Right lobe of liver (tissue), 6 donors: Measurements from ENCODE around the gene EPN3. TPM values are rescaled to one million over a fixed set of nuclear protein-coding genes. Genes with fewer than 3 reads are reported as not detected.

Experiments
- ATAC-seq, 4 donors: fragments of 200-7000 bp; cut with Tn5 transposase; one replicate each; pipeline ENCODE4 v1.9.1; 2020; ENCODE audit warnings: mild to moderate bottlenecking in 4 of 4, moderate library complexity in 4 of 4
- DNase-seq, 3 donors: peaks; one replicate each; pipeline ENCODE4 v3.0.0-alpha.2; 2020
- H3K27ac ChIP-seq, 3 donors: fragments of 200-600 bp; one replicate each; pipeline ENCODE4 v1.8.0; 2022
- H3K27me3 ChIP-seq, 2 donors: fragments of 200-600 bp; one replicate each; pipeline ENCODE4 v1.8.0; 2022
- H3K36me3 ChIP-seq, 4 donors: fragments of 200-600 bp; sonication (generic) in 1 of 4; one replicate each; pipeline versions ENCODE4 v1.5.1 to v1.8.0; 2017 to 2022; ENCODE audit warnings: control low read depth in 1 of 4
- H3K4me1 ChIP-seq, 4 donors: fragments of 200-600 bp; sonication (generic) in 1 of 4; one replicate each; pipeline versions ENCODE4 v1.5.1 to v1.8.0; 2017 to 2022; ENCODE audit warnings: control low read depth in 1 of 4
- H3K4me3 ChIP-seq, 3 donors: fragments of 200-600 bp; one replicate each; pipeline ENCODE4 v1.8.0; 2022
- H3K9me3 ChIP-seq, 4 donors: fragments of 200-600 bp; sonication (generic) in 1 of 4; one replicate each; pipeline versions ENCODE4 v1.5.1 to v1.8.0; 2017 to 2022; ENCODE audit warnings: control low read depth in 1 of 4
- CTCF ChIP-seq, 4 donors: fragments of 200-600 bp in 3 of 4; fragments of 450-650 bp in 1 of 4; IDR thresholded peaks; one replicate each; pipeline versions ENCODE4 v1.5.1 to v1.8.0; 2016 to 2022; ENCODE audit warnings: antibody characterized with exemption in 4 of 4, mild to moderate bottlenecking in 2 of 4
- POLR2A ChIP-seq: fragments of 450-650 bp; IDR thresholded peaks from one replicate; pipeline ENCODE4 v1.6.1; 2017; ENCODE audit warnings: antibody characterized with exemption, mild to moderate bottlenecking
- WGBS: methylation state at CpG from one replicate; pipeline ENCODE4 v1.1.6; 2018; ENCODE audit warnings: low coverage, low lambda C conversion rate; ENCODE audit not compliant: insufficient coverage; ENCODE audit errors: missing lambda C conversion rate; 5-methylcytosine and 5-hydroxymethylcytosine counted together
- intact Hi-C, 2 donors: fragments of 100-400 bp; cut with DNase I; formaldehyde crosslinking; loops; one replicate each; pipeline versions ENCODE4 v1.11.2 to v1.14.1; 2022
- long read RNA-seq: library from polyadenylated mRNA; unstranded; transcript quantifications from one replicate; pipeline ENCODE4 v2.0.0, GENCODE V29; 2019
- total RNA-seq, 6 experiments: library from RNA; depleted of rRNA in 2 of 6; stranded (reverse); fragments of >200 nt in 2 of 6; fragmentation: NEBNext Ultra II Directional in 3 of 6; extraction: Animal tissue kit (Norgen Biotek cat#: 25700) in 3 of 6; gene quantifications; one replicate each; pipeline versions ENCODE4 v1.1.0 to v1.2.4, GENCODE V29; 2016 to 2023
- donor health status: DM: no; HTN: yes; CAD: no.
- donor health status: DM: no; HTN: no; CAD: no.
- donor health status: DM: no; HTN: no; CAD: no.
- donor health status: DM: no; HTN: yes; CAD: no.
- donor health status: DM: no; HTN: yes; CAD: no.

The EPN3 gene
- under 1 TPM in 2 of 6 experiments, not detected in 4; 0.06 to 0.27 TPM for total RNA-seq
- long read RNA-seq, partial matches to known transcripts = 0 of 1 reads
- long read RNA-seq, other reads (novel, unspliced or antisense) = 1 of 1 reads

GRCh38 chr17:50532452-50533024, at the start of gene EPN3:
Gene EPN3 (plus strand): TSS chr17:50532735. CDS start chr17:50536557, 3,822 bp downstream.
- no peak within 1 kb of the TSS for H3K4me3 ChIP-seq
- TF ChIP-seq POLR2A (no peak), CTCF (IDR thresholded peaks at IDR 0.05) (no peak)
- 7% methylated on average over 11 of the region's 21 CpGs for WGBS
- intact Hi-C loops = no loop called here
- no peaks in the 10 kb centered on the region for H3K9me3 ChIP-seq
- H3K27me3 ChIP-seq = peaks cover 0 to 6% of the 10 kb centered on the region in 2 donors
- no peaks in the 10 kb centered on the region for H3K36me3 ChIP-seq
- DNase-seq (peak in 1 of 3 donors; percentile 60), ATAC-seq (peak in 2 of 4 donors; percentile 26 to 43)
- H3K27ac ChIP-seq = no peak within 1 kb of the TSS
- peaks cover 0 to 7% (median 0%) of the 10 kb centered on the region in 4 donors for H3K4me1 ChIP-seq

GRCh38 chr17:50483266-50483665, 49.3 kb upstream of the EPN3 start:
- peak in 1 of 3 donors; percentile 21 for DNase-seq
- no peaks in the 10 kb centered on the region for H3K27me3 ChIP-seq
- H3K4me3 ChIP-seq = no peak overlapping the region
- peaks cover 0 to 21% (median 8%) of the 10 kb centered on the region in 4 donors for H3K36me3 ChIP-seq
- no peak for ATAC-seq
- H3K9me3 ChIP-seq = no peaks in the 10 kb centered on the region
- peak overlapping the region in 1 of 3 donors; percentile 55 for H3K27ac ChIP-seq
- TF ChIP-seq POLR2A (no peak), CTCF (IDR thresholded peaks at IDR 0.05) (no peak)
- intact Hi-C loops = loop anchor here in 1 of 2 donors (10.0 kb wide), 1 partner anchor 128 kb away; no protein-coding TSS in a partner anchor
- peaks cover 0 to 20% (median 5%) of the 10 kb centered on the region in 4 donors for H3K4me1 ChIP-seq
- 90% methylated on average over 3 of the region's 5 CpGs for WGBS

GRCh38 chr17:50484386-50485155, 48.0 kb upstream of the EPN3 start:
- H3K27ac ChIP-seq = no peak overlapping the region
- TF ChIP-seq POLR2A (no peak), CTCF (IDR thresholded peaks at IDR 0.05) (no peak)
- DNase-seq (peak in 1 of 3 donors; percentile 33), ATAC-seq (no peak)
- H3K4me1 ChIP-seq = peaks cover 0 to 16% (median 5%) of the 10 kb centered on the region in 4 donors
- no peaks in the 10 kb centered on the region for H3K27me3 ChIP-seq
- WGBS = no CpG with 5 or more reads among the region's 11 CpGs
- peaks cover 0 to 21% (median 8%) of the 10 kb centered on the region in 4 donors for H3K36me3 ChIP-seq
- intact Hi-C loops = loop anchor here in 1 of 2 donors (10.0 kb wide), 1 partner anchor 130 kb away; no protein-coding TSS in a partner anchor
- H3K4me3 ChIP-seq = no peak overlapping the region
- no peaks in the 10 kb centered on the region for H3K9me3 ChIP-seq

- ATAC-seq (no peak), DNase-seq (no peak)
- H3K9me3 ChIP-seq = no peaks in the 10 kb centered on the region
- H3K27me3 ChIP-seq = no peaks in the 10 kb centered on the region
- TF ChIP-seq POLR2A (no peak), CTCF (IDR thresholded peaks at IDR 0.05) (no peak)
- H3K4me3 ChIP-seq = no peak overlapping the region
- H3K4me1 ChIP-seq = peaks cover 0 to 4% (median 2%) of the 10 kb centered on the region in 4 donors
- peaks cover 0 to 21% (median 8%) of the 10 kb centered on the region in 4 donors for H3K36me3 ChIP-seq
- H3K27ac ChIP-seq = no peak overlapping the region
- intact Hi-C loops = loop anchor here in 1 of 2 donors (10.0 kb wide), 1 partner anchor 133 kb away; no protein-coding TSS in a partner anchor
- WGBS = 91% methylated on average over 5 of the region's 17 CpGs
These were observed 45.1 kb upstream of the EPN3 start for GRCh38 chr17:50487213-50488096.
